Sigmoid colon (tissue), 7 donors: ENCODE data around the gene INCA1. TPM values are rescaled to one million over a fixed set of nuclear protein-coding genes. Genes with fewer than 3 reads are reported as not detected.
A peak's percentile ranks its signal among the peaks of the same experiment; 100 is the strongest.

Experiments
- DNase-seq: peaks from one replicate; pipeline ENCODE4 v3.0.0-alpha.2; 2019
- H3K27ac ChIP-seq, 4 donors: fragments of 200-600 bp; sonication (generic); one replicate each; pipeline ENCODE4 v1.5.1; 2016 to 2019; ENCODE audit warnings: mild to moderate bottlenecking in 1 of 4
- H3K27me3 ChIP-seq, 3 donors: fragments of 200-600 bp; sonication (generic); one replicate each; pipeline ENCODE4 v1.5.1; 2019; ENCODE audit warnings: mild to moderate bottlenecking in 1 of 3
- H3K36me3 ChIP-seq, 4 donors: fragments of 200-600 bp; sonication (generic); one replicate each; pipeline ENCODE4 v1.5.1; 2016 to 2019
- H3K4me1 ChIP-seq, 4 donors: fragments of 200-600 bp; sonication (generic); one replicate each; pipeline ENCODE4 v1.5.1; 2017 to 2019
- H3K4me3 ChIP-seq, 4 donors: fragments of 200-600 bp; sonication (generic); one replicate each; pipeline ENCODE4 v1.5.1; 2017 to 2019; ENCODE audit warnings: mild to moderate bottlenecking in 2 of 4, moderate library complexity in 1 of 4
- H3K9me3 ChIP-seq, 4 donors: fragments of 200-600 bp in 3 of 4; sonication (generic) in 3 of 4; one replicate each; pipeline versions ENCODE4 v1.5.1 to v1.6.1; 2013 to 2019
- EP300 ChIP-seq, 4 donors: sonication (generic); formaldehyde crosslinking; IDR thresholded peaks; one replicate each; pipeline ENCODE4 v1.6.1; 2017; ENCODE audit warnings: antibody characterized with exemption in 4 of 4
- POLR2A ChIP-seq, 2 donors: fragments of 450-650 bp; IDR thresholded peaks; one replicate each; pipeline ENCODE4 v1.6.1; 2016; ENCODE audit warnings: antibody characterized with exemption in 2 of 2, mild to moderate bottlenecking in 2 of 2, moderate library complexity in 2 of 2
- POLR2AphosphoS5 ChIP-seq, 4 donors: sonication (generic); formaldehyde crosslinking; IDR thresholded peaks; one replicate each; pipeline ENCODE4 v1.6.1; 2017; ENCODE audit warnings: antibody characterized with exemption in 4 of 4
- WGBS, 2 donors: extraction: QIAGEN DNeasy Blood & Tissue Kit; methylation state at CpG; one replicate each; pipeline ENCODE4 v1.1.7; 2013; 5-methylcytosine and 5-hydroxymethylcytosine counted together
- intact Hi-C: fragments of 100-400 bp; cut with DNase I; formaldehyde crosslinking; loops from one replicate; pipeline ENCODE4 v1.15.1; 2023
- polyA plus RNA-seq, 3 donors: library from polyadenylated mRNA; stranded (reverse); fragments of 200-250 nt; gene quantifications; one replicate each; pipeline ENCODE4 v1.2.3, GENCODE V29; 2013
- total RNA-seq, 4 donors: library from RNA; depleted of rRNA; stranded (reverse); fragments of >200 nt; gene quantifications; one replicate each; pipeline ENCODE4 v1.1.0, GENCODE V29; 2016
- TF ChIP-seq, protein P1 (sequence below), 4 experiments: fragments of 450-650 bp in 3 of 4; fragments of 200-600 bp in 1 of 4; IDR thresholded peaks; one replicate each; pipeline ENCODE4 v1.5.1; 2016 to 2019; ENCODE audit warnings: antibody characterized with exemption in 4 of 4, mild to moderate bottlenecking in 3 of 4, moderate library complexity in 2 of 4
- donor health status: healthy with polysubstance abuse.
- donor health status: Bipolar disorder and iron deficiency.
- donor health status: healthy.

INCA1 gene
- total and polyA plus RNA-seq, 7 donors: 0.36 to 3.6 (median 2.2) TPM

GRCh38 chr17:4974115-4974670 is 23.1 kb downstream of the INCA1 start:
- no peak for TF ChIP-seq EP300 (IDR thresholded peaks at IDR 0.05)
- TF ChIP-seq POLR2AphosphoS5 (IDR thresholded peaks at IDR 0.05): no peak
- no peak for TF ChIP-seq POLR2A (IDR thresholded peaks at IDR 0.05)
- TF ChIP-seq, protein P1, sequence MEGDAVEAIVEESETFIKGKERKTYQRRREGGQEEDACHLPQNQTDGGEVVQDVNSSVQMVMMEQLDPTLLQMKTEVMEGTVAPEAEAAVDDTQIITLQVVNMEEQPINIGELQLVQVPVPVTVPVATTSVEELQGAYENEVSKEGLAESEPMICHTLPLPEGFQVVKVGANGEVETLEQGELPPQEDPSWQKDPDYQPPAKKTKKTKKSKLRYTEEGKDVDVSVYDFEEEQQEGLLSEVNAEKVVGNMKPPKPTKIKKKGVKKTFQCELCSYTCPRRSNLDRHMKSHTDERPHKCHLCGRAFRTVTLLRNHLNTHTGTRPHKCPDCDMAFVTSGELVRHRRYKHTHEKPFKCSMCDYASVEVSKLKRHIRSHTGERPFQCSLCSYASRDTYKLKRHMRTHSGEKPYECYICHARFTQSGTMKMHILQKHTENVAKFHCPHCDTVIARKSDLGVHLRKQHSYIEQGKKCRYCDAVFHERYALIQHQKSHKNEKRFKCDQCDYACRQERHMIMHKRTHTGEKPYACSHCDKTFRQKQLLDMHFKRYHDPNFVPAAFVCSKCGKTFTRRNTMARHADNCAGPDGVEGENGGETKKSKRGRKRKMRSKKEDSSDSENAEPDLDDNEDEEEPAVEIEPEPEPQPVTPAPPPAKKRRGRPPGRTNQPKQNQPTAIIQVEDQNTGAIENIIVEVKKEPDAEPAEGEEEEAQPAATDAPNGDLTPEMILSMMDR (IDR thresholded peaks at IDR 0.05): no peak
- H3K4me3 ChIP-seq: no peak overlapping the region
- 91 to 93% methylated on average over 9 of the region's 9 CpGs for WGBS, 2 donors
- intact Hi-C loops: no loop called here
- H3K36me3 ChIP-seq: peaks cover 39 to 77% (median 50%) of the 10 kb centered on the region in 4 donors
- peak; percentile 58 for DNase-seq
- H3K27ac ChIP-seq: peak overlapping the region in 1 of 4 donors; percentile 25
- no peaks in the 10 kb centered on the region for H3K9me3 ChIP-seq
- no peaks in the 10 kb centered on the region for H3K27me3 ChIP-seq
- H3K4me1 ChIP-seq: peaks cover 0 to 26% (median 20%) of the 10 kb centered on the region in 4 donors

DNA sequence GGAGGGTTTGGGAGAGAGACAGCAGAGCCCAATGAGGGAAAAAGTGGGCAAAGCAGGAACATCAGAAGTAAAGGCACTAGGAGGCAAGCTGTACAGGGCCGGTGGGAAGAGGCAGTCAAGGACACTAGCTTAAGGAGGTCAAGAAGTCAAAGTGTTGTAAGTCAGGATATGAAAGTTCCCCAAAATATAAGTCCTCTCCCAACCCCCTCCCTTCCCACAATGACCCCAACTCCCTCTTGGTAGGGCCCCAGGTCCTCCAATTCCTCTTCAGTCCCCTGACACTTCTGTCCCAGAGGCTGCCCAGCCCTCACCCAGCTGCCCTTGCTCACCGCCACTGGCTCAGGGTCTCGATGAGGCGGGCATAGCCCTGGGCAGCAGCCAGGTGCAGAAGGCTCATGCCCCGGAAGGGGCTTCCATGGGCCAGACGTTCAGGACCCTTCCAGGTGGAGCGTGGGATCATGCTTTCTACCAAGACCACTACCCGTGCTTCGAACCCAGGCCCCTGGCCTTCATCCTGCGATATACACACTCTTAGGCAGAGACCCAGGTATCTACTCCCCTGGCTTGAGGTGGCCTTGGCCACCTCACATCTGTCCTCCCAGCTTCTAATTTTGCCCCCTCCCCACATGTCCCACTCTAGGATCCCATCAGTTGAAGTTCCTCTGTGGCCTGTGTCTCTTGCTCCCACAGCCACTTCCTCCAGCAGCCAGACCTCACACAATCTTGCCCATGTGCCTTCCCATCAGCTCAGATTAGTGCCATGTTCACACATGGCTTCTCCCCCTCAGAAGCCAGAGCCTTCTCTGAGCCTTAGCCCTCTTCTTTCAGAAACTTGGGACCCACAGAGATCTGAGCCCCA is 23.8 kb downstream of the INCA1 start:
- H3K36me3 ChIP-seq: peaks cover 32 to 70% (median 48%) of the 10 kb centered on the region in 4 donors
- H3K27me3 ChIP-seq: no peaks in the 10 kb centered on the region
- DNase-seq: peak; percentile 68
- intact Hi-C loops: no loop called here
- no peaks in the 10 kb centered on the region for H3K9me3 ChIP-seq
- peaks cover 0 to 33% (median 27%) of the 10 kb centered on the region in 4 donors for H3K4me1 ChIP-seq
- peak overlapping the region in 3 of 4 donors; percentile 45 to 97 (median 48) for H3K27ac ChIP-seq
- TF ChIP-seq POLR2A (IDR thresholded peaks at IDR 0.05): no peak
- no peak for TF ChIP-seq POLR2AphosphoS5 (IDR thresholded peaks at IDR 0.05)
- TF ChIP-seq EP300 (IDR thresholded peaks at IDR 0.05): no peak
- TF ChIP-seq, protein P1 (IDR thresholded peaks at IDR 0.05): no peak
- WGBS, 2 donors: 91 to 93% methylated on average over 10 of the region's 10 CpGs
- H3K4me3 ChIP-seq: no peak overlapping the region

DNA sequence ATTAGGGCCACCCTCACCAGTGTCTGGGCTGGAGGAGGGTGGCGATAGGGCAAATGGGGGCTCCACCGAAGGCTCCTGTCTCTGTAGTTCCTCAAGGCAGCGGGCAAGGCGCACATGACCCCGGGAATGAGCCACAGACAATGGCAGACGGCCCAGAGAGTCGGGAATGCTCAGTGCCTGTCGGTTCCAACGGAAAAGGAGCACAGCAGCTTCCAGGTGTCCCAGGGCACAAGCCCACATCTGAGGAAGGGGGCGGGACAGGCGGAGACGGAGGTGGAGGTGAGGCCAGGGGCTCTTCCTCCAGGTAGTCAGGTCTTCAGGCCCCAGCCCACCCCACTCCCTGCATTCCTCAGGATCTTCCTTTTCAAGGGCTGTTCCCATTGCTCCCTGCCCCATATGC is 24.6 kb downstream of the INCA1 start:
- TF ChIP-seq POLR2A (IDR thresholded peaks at IDR 0.05): no peak
- TF ChIP-seq, protein P1 (IDR thresholded peaks at IDR 0.05): no peak
- no peak for TF ChIP-seq POLR2AphosphoS5 (IDR thresholded peaks at IDR 0.05)
- TF ChIP-seq EP300 (IDR thresholded peaks at IDR 0.05): no peak
- WGBS, 2 donors: 88 to 92% methylated on average over 12 of the region's 12 CpGs
- intact Hi-C loops: no loop called here
- Histone ChIP-seq H3K36me3 (peaks cover 30 to 62% (median 42%) of the 10 kb centered on the region in 4 donors), H3K4me3 (no peak overlapping the region), H3K27ac (peak overlapping the region in 3 of 4 donors; percentile 45 to 97 (median 48)), H3K4me1 (peaks cover 0 to 35% (median 32%) of the 10 kb centered on the region in 4 donors), H3K9me3 (no peaks in the 10 kb centered on the region), H3K27me3 (no peaks in the 10 kb centered on the region)
- DNase-seq: peak; percentile 61

DNA sequence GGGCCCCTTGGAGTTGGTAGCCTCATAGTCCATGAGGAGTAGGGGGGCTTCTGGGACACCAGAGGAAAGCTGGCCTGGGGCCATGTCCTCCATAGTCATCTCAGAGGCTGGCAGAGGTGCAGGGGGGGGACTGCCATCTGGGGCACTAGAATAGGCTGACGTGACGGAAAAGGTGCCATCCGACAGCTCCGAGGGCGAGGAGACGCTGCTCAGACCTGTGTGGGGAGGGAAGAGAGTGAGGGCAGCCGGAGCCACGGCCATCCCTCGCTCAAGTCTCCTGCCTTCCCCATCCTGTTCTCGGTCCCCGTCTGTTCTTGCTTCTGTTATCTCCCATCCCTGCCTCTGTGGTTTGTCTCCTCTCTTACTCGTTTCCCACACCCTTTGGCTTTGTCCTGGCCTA is 25.0 kb downstream of the INCA1 start:
- Histone ChIP-seq H3K27me3 (no peaks in the 10 kb centered on the region), H3K36me3 (peaks cover 26 to 58% (median 38%) of the 10 kb centered on the region in 4 donors), H3K4me3 (no peak overlapping the region), H3K9me3 (no peaks in the 10 kb centered on the region), H3K27ac (peak overlapping the region; percentile 31 to 97 (median 46)), H3K4me1 (peaks cover 0 to 35% (median 32%) of the 10 kb centered on the region in 4 donors)
- 93 to 94% methylated on average over 12 of the region's 12 CpGs for WGBS, 2 donors
- DNase-seq: peak; percentile 69
- intact Hi-C loops: no loop called here
- no peak for TF ChIP-seq EP300 (IDR thresholded peaks at IDR 0.05)
- no peak for TF ChIP-seq POLR2AphosphoS5 (IDR thresholded peaks at IDR 0.05)
- TF ChIP-seq, protein P1 (IDR thresholded peaks at IDR 0.05): no peak
- TF ChIP-seq POLR2A (IDR thresholded peaks at IDR 0.05): no peak
